Liver (tissue), 9 donors: ENCODE data around the gene LIFR. TPM values are rescaled to one million over a fixed set of nuclear protein-coding genes. Genes with fewer than 3 reads are reported as not detected.

Experiments used
- DNase-seq: peaks from one replicate; pipeline ENCODE4 v3.0.0-alpha.2; 2017; ENCODE audit warnings: low spot score
- H3K27ac ChIP-seq, 2 donors: one replicate each; pipeline ENCODE4 v1.7.0; 2013; ENCODE audit warnings: inconsistent platforms in 2 of 2, low read length in 2 of 2, control low read depth in 1 of 2, low read depth in 1 of 2, mild to moderate bottlenecking in 1 of 2
- H3K27me3 ChIP-seq, 4 donors: one replicate each; pipeline versions ENCODE4 v1.6.1 to v1.7.0; 2013; ENCODE audit warnings: low read length in 3 of 4, inconsistent platforms in 1 of 4, mild to moderate bottlenecking in 1 of 4, moderate library complexity in 1 of 4; ENCODE audit not compliant: control insufficient read depth in 4 of 4, insufficient read depth in 4 of 4
- H3K36me3 ChIP-seq, 4 donors: one replicate each; pipeline versions ENCODE4 v1.6.1 to v1.7.0; 2013; ENCODE audit warnings: low read length in 3 of 4, mild to moderate bottlenecking in 3 of 4, low read depth in 1 of 4, moderate library complexity in 1 of 4; ENCODE audit not compliant: control insufficient read depth in 4 of 4, insufficient read depth in 3 of 4
- H3K4me1 ChIP-seq, 4 donors: one replicate each; pipeline versions ENCODE4 v1.6.1 to v1.7.0; 2013; ENCODE audit warnings: low read length in 3 of 4, mild to moderate bottlenecking in 3 of 4, moderate library complexity in 1 of 4; ENCODE audit not compliant: control insufficient read depth in 4 of 4, insufficient read depth in 4 of 4
- H3K4me3 ChIP-seq, 3 donors: one replicate each; pipeline versions ENCODE4 v1.6.1 to v1.7.0; 2013; ENCODE audit warnings: low read length in 3 of 3, control low read depth in 1 of 3, low read depth in 1 of 3, mild to moderate bottlenecking in 1 of 3
- H3K9ac ChIP-seq, 2 donors: one replicate each; pipeline ENCODE4 v1.7.0; 2013; ENCODE audit warnings: low read length in 2 of 2, mild to moderate bottlenecking in 2 of 2, moderate library complexity in 2 of 2, control low read depth in 1 of 2, low read depth in 1 of 2
- H3K9me3 ChIP-seq, 4 donors: one replicate each; pipeline versions ENCODE4 v1.6.1 to v1.7.0; 2013; ENCODE audit warnings: low read length in 3 of 4; ENCODE audit not compliant: control insufficient read depth in 4 of 4
- EGR1 ChIP-seq, 2 donors: IDR thresholded peaks; 2 replicates each; pipeline ENCODE4 v1.6.1; 2016 to 2018; ENCODE audit warnings: antibody characterized with exemption in 2 of 2, low read depth in 2 of 2
- FOXA1 ChIP-seq: IDR thresholded peaks from 2 replicates; pipeline ENCODE4 v1.6.1; 2016; ENCODE audit warnings: antibody characterized with exemption
- FOXA2 ChIP-seq: IDR thresholded peaks from 2 replicates; pipeline ENCODE4 v1.6.1; 2016; ENCODE audit warnings: antibody characterized with exemption
- GABPA ChIP-seq, 2 donors: IDR thresholded peaks in 1 of 2; conservative IDR thresholded peaks in 1 of 2; 2 replicates each; pipeline ENCODE4 v1.6.1; 2016; ENCODE audit warnings: antibody characterized with exemption in 2 of 2, mild to moderate bottlenecking in 1 of 2, moderate library complexity in 1 of 2
- HNF4A ChIP-seq, 2 donors: conservative IDR thresholded peaks; 2 replicates each; pipeline ENCODE4 v1.6.1; 2016; ENCODE audit warnings: antibody characterized with exemption in 2 of 2, mild to moderate bottlenecking in 2 of 2
- JUND ChIP-seq, 2 donors: IDR thresholded peaks; 2 replicates each; pipeline ENCODE4 v1.6.1; 2016; ENCODE audit warnings: antibody characterized with exemption in 2 of 2
- NR2F2 ChIP-seq: IDR thresholded peaks from 2 replicates; pipeline ENCODE4 v1.6.1; 2016; ENCODE audit warnings: antibody characterized with exemption
- RAD21 ChIP-seq, 2 donors: IDR thresholded peaks; 2 replicates each; pipeline ENCODE4 v1.6.1; 2016; ENCODE audit warnings: antibody characterized with exemption in 2 of 2, mild to moderate bottlenecking in 2 of 2
- SP1 ChIP-seq: IDR thresholded peaks from 2 replicates; pipeline ENCODE4 v1.6.1; 2018; ENCODE audit warnings: antibody characterized with exemption, mild to moderate bottlenecking
- TAF1 ChIP-seq: conservative IDR thresholded peaks from 2 replicates; pipeline ENCODE4 v1.6.1; 2016; ENCODE audit warnings: antibody characterized with exemption, mild to moderate bottlenecking
- WGBS: extraction: QIAGEN DNeasy Blood & Tissue Kit; methylation state at CpG from one replicate; pipeline ENCODE4 v1.1.7; 2013; 5-methylcytosine and 5-hydroxymethylcytosine counted together
- polyA plus RNA-seq, 2 donors: library from polyadenylated mRNA; stranded (reverse) in 1 of 2; unstranded in 1 of 2; fragments of 200-250 nt in 1 of 2; fragments of >200 nt in 1 of 2; fragmentation: Nextera tagmentation in 1 of 2; extraction: Ambion mirVana in 1 of 2; gene quantifications; one replicate each; pipeline versions ENCODE4 v1.2.1 to v1.2.3, GENCODE V29; 2013 to 2015
- total RNA-seq, 2 donors: library from RNA; depleted of rRNA; stranded (reverse); fragments of >200 nt; gene quantifications; one replicate each; pipeline ENCODE4 v1.2.3, GENCODE V29; 2014
- TF ChIP-seq, protein P1 (sequence below): fragments of 150-350 bp; IDR thresholded peaks from 2 replicates; pipeline ENCODE4 v1.5.1; 2017; ENCODE audit warnings: improper control_type of control experiment, low read depth, low read length; ENCODE audit not compliant: missing input control
- TF ChIP-seq, protein P2 (sequence below): IDR thresholded peaks from 2 replicates; pipeline ENCODE4 v1.6.1; 2016; ENCODE audit warnings: antibody characterized with exemption, mild to moderate bottlenecking
- TF ChIP-seq, protein P3 (sequence below): IDR thresholded peaks from 2 replicates; pipeline ENCODE4 v1.6.1; 2016; ENCODE audit warnings: antibody characterized with exemption
- TF ChIP-seq, protein P4 (sequence below): IDR thresholded peaks from 2 replicates; pipeline ENCODE4 v1.6.1; 2016; ENCODE audit warnings: antibody characterized with exemption
- donor health status: healthy.
- donor health status: healthy.
- donor health status: healthy.
- donor health status: healthy.
- donor health status: healthy.

The LIFR gene
- total and polyA plus RNA-seq, 4 donors, result 10.5 to 79.7 (median 32.8) TPM

DNA sequence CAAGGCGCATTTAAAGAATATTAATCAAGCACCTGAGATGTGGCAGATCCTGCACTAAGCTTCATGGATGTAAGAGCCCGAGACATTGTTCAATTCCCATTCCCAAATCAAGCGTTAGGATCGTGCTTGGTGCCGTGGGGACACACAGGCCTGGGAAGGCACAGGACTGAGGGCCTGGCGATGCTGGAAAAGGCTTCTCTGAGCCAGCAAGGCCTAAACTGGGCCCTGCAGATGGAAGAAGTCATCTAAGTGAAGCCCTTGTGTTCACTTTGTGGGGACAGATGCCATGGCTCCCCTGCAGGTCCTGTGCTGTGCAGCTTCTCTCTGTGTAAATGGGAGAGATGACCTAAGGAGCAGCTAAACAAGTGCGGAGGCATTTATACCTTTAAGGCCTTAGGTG, 83.9 kb downstream of the LIFR start (continued):
- TF ChIP-seq, protein P1, sequence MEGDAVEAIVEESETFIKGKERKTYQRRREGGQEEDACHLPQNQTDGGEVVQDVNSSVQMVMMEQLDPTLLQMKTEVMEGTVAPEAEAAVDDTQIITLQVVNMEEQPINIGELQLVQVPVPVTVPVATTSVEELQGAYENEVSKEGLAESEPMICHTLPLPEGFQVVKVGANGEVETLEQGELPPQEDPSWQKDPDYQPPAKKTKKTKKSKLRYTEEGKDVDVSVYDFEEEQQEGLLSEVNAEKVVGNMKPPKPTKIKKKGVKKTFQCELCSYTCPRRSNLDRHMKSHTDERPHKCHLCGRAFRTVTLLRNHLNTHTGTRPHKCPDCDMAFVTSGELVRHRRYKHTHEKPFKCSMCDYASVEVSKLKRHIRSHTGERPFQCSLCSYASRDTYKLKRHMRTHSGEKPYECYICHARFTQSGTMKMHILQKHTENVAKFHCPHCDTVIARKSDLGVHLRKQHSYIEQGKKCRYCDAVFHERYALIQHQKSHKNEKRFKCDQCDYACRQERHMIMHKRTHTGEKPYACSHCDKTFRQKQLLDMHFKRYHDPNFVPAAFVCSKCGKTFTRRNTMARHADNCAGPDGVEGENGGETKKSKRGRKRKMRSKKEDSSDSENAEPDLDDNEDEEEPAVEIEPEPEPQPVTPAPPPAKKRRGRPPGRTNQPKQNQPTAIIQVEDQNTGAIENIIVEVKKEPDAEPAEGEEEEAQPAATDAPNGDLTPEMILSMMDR, result no peak

DNA sequence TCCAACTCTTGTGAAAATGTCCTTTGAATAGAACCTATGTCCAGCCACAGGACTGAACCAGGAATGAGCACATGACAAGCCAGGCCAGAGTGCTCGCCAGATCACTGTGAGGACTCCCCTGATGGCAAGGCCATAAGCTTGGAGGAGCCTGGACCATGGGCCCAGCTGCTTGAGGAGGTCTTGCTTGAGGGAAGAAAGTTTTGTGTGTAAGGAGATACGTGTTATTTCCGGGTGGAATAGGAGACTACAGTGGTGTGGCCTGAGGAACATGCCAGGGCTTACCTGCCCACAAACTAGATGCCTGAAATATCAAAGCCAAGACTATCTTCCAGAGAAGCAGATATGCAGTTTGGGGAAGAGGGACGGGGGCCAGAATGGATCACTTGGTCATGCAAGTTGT, 84.7 kb downstream of the LIFR start:
- TF ChIP-seq SP1 (no peak), GABPA (IDR thresholded peaks at IDR 0.05 in 1 of 2, conservative IDR thresholded peaks at IDR 0.05 in 1 of 2) (no peak), TAF1 (no peak), RAD21 (IDR thresholded peaks at IDR 0.05) (no peak), HNF4A (conservative IDR thresholded peaks at IDR 0.05) (no peak), FOXA1 (no peak), NR2F2 (no peak), FOXA2 (no peak), EGR1 (IDR thresholded peaks at IDR 0.05; ENCODE audit: low read depth in 2 of 2) (no peak), JUND (IDR thresholded peaks at IDR 0.05) (no peak)
- TF ChIP-seq, protein P2, sequence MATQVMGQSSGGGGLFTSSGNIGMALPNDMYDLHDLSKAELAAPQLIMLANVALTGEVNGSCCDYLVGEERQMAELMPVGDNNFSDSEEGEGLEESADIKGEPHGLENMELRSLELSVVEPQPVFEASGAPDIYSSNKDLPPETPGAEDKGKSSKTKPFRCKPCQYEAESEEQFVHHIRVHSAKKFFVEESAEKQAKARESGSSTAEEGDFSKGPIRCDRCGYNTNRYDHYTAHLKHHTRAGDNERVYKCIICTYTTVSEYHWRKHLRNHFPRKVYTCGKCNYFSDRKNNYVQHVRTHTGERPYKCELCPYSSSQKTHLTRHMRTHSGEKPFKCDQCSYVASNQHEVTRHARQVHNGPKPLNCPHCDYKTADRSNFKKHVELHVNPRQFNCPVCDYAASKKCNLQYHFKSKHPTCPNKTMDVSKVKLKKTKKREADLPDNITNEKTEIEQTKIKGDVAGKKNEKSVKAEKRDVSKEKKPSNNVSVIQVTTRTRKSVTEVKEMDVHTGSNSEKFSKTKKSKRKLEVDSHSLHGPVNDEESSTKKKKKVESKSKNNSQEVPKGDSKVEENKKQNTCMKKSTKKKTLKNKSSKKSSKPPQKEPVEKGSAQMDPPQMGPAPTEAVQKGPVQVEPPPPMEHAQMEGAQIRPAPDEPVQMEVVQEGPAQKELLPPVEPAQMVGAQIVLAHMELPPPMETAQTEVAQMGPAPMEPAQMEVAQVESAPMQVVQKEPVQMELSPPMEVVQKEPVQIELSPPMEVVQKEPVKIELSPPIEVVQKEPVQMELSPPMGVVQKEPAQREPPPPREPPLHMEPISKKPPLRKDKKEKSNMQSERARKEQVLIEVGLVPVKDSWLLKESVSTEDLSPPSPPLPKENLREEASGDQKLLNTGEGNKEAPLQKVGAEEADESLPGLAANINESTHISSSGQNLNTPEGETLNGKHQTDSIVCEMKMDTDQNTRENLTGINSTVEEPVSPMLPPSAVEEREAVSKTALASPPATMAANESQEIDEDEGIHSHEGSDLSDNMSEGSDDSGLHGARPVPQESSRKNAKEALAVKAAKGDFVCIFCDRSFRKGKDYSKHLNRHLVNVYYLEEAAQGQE, result no peak
- TF ChIP-seq, protein P1, result no peak
- TF ChIP-seq, protein P3, sequence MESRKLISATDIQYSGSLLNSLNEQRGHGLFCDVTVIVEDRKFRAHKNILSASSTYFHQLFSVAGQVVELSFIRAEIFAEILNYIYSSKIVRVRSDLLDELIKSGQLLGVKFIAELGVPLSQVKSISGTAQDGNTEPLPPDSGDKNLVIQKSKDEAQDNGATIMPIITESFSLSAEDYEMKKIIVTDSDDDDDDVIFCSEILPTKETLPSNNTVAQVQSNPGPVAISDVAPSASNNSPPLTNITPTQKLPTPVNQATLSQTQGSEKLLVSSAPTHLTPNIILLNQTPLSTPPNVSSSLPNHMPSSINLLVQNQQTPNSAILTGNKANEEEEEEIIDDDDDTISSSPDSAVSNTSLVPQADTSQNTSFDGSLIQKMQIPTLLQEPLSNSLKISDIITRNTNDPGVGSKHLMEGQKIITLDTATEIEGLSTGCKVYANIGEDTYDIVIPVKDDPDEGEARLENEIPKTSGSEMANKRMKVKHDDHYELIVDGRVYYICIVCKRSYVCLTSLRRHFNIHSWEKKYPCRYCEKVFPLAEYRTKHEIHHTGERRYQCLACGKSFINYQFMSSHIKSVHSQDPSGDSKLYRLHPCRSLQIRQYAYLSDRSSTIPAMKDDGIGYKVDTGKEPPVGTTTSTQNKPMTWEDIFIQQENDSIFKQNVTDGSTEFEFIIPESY, result no peak
- TF ChIP-seq, protein P4, sequence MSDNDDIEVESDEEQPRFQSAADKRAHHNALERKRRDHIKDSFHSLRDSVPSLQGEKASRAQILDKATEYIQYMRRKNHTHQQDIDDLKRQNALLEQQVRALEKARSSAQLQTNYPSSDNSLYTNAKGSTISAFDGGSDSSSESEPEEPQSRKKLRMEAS, result no peak
- Histone ChIP-seq H3K9me3 (no peaks in the 10 kb centered on the region), H3K27ac (no peak overlapping the region), H3K4me1 (no peaks in the 10 kb centered on the region), H3K27me3 (peaks cover 0 to 3% (median 0%) of the 10 kb centered on the region in 4 donors), H3K9ac (no peak overlapping the region), H3K4me3 (no peak overlapping the region), H3K36me3 (no peaks in the 10 kb centered on the region)
- no peak for DNase-seq
- WGBS, result 93% methylated on average over 4 of the region's 4 CpGs
